Measurements from ENCODE around the gene DUSP21.

The DUSP21 gene

DNA sequence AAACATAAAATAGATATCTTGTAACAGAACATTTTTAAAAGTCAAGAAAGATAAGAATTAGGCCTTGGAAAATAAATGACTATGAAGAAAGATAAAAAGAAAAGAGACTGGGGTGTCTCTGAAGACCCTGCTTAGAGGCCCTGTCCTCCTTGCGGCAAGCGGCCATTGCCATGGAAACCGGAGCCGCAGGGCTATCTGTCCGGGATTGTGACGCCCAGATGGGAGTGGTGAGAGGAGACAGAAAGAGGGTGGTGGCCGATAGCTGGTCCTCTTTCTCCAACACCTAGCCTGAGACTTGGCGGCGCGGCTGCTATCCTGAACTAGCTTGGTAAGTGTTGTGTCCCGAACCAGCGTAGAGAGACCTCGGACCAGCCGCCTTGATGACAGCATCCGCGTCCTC lies at the start of gene DUSP21:
Gene DUSP21, plus strand, starts transcription at position 269 of the 400 bp plus-strand sequence. Its CDS starts 112 bp downstream, at position 381.
- no peak for TF ChIP-seq ARNTL (CRISPR knock-in tag; IDR thresholded peaks at IDR 0.05; ENCODE audit: borderline replicate concordance, low read depth)
- TF ChIP-seq TCF4 (CRISPR knock-in tag; IDR thresholded peaks at IDR 0.05; ENCODE audit: borderline replicate concordance), result no peak
- TF ChIP-seq, protein P1, sequence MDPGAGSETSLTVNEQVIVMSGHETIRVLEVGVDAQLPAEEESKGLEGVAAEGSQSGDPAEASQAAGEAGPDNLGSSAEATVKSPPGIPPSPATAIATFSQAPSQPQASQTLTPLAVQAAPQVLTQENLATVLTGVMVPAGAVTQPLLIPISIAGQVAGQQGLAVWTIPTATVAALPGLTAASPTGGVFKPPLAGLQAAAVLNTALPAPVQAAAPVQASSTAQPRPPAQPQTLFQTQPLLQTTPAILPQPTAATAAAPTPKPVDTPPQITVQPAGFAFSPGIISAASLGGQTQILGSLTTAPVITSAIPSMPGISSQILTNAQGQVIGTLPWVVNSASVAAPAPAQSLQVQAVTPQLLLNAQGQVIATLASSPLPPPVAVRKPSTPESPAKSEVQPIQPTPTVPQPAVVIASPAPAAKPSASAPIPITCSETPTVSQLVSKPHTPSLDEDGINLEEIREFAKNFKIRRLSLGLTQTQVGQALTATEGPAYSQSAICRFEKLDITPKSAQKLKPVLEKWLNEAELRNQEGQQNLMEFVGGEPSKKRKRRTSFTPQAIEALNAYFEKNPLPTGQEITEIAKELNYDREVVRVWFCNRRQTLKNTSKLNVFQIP (CRISPR knock-in tag; IDR thresholded peaks at IDR 0.05; ENCODE audit: borderline replicate concordance, low read depth), result no peak
- no peak for TF ChIP-seq TOX (CRISPR knock-in tag; IDR thresholded peaks at IDR 0.05; ENCODE audit: borderline replicate concordance)
- TF ChIP-seq, protein P2, sequence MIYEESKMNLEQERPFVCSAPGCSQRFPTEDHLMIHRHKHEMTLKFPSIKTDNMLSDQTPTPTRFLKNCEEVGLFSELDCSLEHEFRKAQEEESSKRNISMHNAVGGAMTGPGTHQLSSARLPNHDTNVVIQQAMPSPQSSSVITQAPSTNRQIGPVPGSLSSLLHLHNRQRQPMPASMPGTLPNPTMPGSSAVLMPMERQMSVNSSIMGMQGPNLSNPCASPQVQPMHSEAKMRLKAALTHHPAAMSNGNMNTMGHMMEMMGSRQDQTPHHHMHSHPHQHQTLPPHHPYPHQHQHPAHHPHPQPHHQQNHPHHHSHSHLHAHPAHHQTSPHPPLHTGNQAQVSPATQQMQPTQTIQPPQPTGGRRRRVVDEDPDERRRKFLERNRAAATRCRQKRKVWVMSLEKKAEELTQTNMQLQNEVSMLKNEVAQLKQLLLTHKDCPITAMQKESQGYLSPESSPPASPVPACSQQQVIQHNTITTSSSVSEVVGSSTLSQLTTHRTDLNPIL (CRISPR knock-in tag; IDR thresholded peaks at IDR 0.05; ENCODE audit: low read depth), result no peak
- TF ChIP-seq SNAI2 (CRISPR knock-in tag; IDR thresholded peaks at IDR 0.05), result no peak
- no peak for ATAC-seq

DNA sequence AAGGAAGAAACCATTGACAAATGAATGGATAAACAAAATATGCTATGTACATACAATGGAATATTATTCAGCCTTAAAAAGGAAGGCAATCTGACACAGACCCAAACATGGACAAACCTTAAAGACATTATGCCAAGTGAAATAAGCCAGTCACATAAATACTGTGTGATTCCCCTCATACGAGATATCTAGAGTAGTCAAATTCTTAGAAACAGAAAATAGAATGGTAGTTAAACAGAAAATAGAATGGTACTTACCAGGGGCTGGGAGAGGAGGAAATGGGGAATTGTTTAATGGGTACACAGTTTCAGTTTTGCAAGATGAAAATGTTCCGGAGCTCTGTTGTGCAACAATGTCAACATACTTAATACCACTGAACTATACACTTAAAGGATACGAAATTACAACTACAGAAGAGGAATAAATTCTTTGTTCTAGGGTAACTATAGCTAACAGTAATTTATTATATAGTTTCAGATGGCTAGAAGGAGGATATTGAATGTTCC lies 47.8 kb upstream of the DUSP21 start:
- ATAC-seq, result no peak
- TF ChIP-seq TCF4 (CRISPR knock-in tag; IDR thresholded peaks at IDR 0.05; ENCODE audit: borderline replicate concordance) (no peak), ISL1 (CRISPR knock-in tag; IDR thresholded peaks at IDR 0.05) (no peak), ARNTL (CRISPR knock-in tag; IDR thresholded peaks at IDR 0.05; ENCODE audit: borderline replicate concordance, low read depth) (no peak), ZFP30 (CRISPR knock-in tag; IDR thresholded peaks at IDR 0.05) (no peak), TOX (CRISPR knock-in tag; IDR thresholded peaks at IDR 0.05; ENCODE audit: borderline replicate concordance) (no peak), BACH2 (CRISPR knock-in tag; IDR thresholded peaks at IDR 0.05; ENCODE audit: borderline replicate concordance) (no peak), ZNF70 (CRISPR knock-in tag; IDR thresholded peaks at IDR 0.05) (no peak), ZNF565 (CRISPR knock-in tag; conservative IDR thresholded peaks at IDR 0.05; ENCODE audit: low read depth) (no peak), SNAI2 (CRISPR knock-in tag; IDR thresholded peaks at IDR 0.05) (no peak), CSDC2 (CRISPR knock-in tag; IDR thresholded peaks at IDR 0.05) (no peak), PPARA (CRISPR knock-in tag; IDR thresholded peaks at IDR 0.05; ENCODE audit: borderline replicate concordance) (no peak)
- TF ChIP-seq, protein P3, sequence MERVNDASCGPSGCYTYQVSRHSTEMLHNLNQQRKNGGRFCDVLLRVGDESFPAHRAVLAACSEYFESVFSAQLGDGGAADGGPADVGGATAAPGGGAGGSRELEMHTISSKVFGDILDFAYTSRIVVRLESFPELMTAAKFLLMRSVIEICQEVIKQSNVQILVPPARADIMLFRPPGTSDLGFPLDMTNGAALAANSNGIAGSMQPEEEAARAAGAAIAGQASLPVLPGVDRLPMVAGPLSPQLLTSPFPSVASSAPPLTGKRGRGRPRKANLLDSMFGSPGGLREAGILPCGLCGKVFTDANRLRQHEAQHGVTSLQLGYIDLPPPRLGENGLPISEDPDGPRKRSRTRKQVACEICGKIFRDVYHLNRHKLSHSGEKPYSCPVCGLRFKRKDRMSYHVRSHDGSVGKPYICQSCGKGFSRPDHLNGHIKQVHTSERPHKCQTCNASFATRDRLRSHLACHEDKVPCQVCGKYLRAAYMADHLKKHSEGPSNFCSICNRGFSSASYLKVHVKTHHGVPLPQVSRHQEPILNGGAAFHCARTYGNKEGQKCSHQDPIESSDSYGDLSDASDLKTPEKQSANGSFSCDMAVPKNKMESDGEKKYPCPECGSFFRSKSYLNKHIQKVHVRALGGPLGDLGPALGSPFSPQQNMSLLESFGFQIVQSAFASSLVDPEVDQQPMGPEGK (CRISPR knock-in tag; IDR thresholded peaks at IDR 0.05; ENCODE audit: borderline replicate concordance), result no peak
- TF ChIP-seq, protein P4, sequence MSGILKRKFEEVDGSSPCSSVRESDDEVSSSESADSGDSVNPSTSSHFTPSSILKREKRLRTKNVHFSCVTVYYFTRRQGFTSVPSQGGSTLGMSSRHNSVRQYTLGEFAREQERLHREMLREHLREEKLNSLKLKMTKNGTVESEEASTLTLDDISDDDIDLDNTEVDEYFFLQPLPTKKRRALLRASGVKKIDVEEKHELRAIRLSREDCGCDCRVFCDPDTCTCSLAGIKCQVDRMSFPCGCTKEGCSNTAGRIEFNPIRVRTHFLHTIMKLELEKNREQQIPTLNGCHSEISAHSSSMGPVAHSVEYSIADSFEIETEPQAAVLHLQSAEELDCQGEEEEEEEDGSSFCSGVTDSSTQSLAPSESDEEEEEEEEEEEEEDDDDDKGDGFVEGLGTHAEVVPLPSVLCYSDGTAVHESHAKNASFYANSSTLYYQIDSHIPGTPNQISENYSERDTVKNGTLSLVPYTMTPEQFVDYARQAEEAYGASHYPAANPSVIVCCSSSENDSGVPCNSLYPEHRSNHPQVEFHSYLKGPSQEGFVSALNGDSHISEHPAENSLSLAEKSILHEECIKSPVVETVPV (CRISPR knock-in tag; IDR thresholded peaks at IDR 0.05), result no peak
- TF ChIP-seq, protein P2 (CRISPR knock-in tag; IDR thresholded peaks at IDR 0.05; ENCODE audit: low read depth), result no peak
- TF ChIP-seq, protein P5, sequence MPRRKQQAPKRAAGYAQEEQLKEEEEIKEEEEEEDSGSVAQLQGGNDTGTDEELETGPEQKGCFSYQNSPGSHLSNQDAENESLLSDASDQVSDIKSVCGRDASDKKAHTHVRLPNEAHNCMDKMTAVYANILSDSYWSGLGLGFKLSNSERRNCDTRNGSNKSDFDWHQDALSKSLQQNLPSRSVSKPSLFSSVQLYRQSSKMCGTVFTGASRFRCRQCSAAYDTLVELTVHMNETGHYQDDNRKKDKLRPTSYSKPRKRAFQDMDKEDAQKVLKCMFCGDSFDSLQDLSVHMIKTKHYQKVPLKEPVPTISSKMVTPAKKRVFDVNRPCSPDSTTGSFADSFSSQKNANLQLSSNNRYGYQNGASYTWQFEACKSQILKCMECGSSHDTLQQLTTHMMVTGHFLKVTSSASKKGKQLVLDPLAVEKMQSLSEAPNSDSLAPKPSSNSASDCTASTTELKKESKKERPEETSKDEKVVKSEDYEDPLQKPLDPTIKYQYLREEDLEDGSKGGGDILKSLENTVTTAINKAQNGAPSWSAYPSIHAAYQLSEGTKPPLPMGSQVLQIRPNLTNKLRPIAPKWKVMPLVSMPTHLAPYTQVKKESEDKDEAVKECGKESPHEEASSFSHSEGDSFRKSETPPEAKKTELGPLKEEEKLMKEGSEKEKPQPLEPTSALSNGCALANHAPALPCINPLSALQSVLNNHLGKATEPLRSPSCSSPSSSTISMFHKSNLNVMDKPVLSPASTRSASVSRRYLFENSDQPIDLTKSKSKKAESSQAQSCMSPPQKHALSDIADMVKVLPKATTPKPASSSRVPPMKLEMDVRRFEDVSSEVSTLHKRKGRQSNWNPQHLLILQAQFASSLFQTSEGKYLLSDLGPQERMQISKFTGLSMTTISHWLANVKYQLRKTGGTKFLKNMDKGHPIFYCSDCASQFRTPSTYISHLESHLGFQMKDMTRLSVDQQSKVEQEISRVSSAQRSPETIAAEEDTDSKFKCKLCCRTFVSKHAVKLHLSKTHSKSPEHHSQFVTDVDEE (CRISPR knock-in tag; IDR thresholded peaks at IDR 0.05), result no peak

DNA sequence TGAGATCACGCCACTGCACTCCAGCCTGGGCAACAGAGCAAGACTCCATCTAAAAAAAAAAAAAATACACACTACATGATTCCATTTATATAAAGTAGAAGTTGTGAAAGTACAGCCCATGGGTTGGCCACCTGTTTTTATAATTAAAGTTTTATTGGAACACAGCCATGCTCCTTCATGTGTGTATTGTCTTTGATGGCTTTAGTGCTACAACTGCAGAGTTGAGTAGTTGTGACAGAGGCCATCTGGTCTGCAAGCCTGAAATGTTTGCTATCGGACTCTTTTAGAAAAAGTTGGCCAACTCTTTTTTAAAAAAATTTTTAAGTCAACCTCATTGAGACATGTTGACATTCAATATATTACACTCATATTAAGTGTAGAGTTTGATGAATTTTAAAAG lies 41.2 kb upstream of the DUSP21 start:
- no peak for ATAC-seq
- TF ChIP-seq ZFP30 (CRISPR knock-in tag; IDR thresholded peaks at IDR 0.05), result no peak
- TF ChIP-seq, protein P1 (CRISPR knock-in tag; IDR thresholded peaks at IDR 0.05; ENCODE audit: borderline replicate concordance, low read depth), result no peak
- no peak for TF ChIP-seq TOX (CRISPR knock-in tag; IDR thresholded peaks at IDR 0.05; ENCODE audit: borderline replicate concordance)
- TF ChIP-seq OSR1 (CRISPR knock-in tag; IDR thresholded peaks at IDR 0.05), result no peak
- no peak for TF ChIP-seq CSDC2 (CRISPR knock-in tag; IDR thresholded peaks at IDR 0.05)
- no peak for TF ChIP-seq TCF4 (CRISPR knock-in tag; IDR thresholded peaks at IDR 0.05; ENCODE audit: borderline replicate concordance)
- TF ChIP-seq ISL1 (CRISPR knock-in tag; IDR thresholded peaks at IDR 0.05), result no peak
- TF ChIP-seq ZC3H10 (CRISPR knock-in tag; IDR thresholded peaks at IDR 0.05), result no peak
- no peak for TF ChIP-seq ESRRG (CRISPR knock-in tag; IDR thresholded peaks at IDR 0.05)
- TF ChIP-seq, protein P3 (CRISPR knock-in tag; IDR thresholded peaks at IDR 0.05; ENCODE audit: borderline replicate concordance), result no peak
- no peak for TF ChIP-seq ZNF8 (CRISPR knock-in tag; IDR thresholded peaks at IDR 0.05)
